Measurements from ENCODE around the gene MEAK7.

The MEAK7 gene

GRCh38 chr16:84463221-84463620 is 41.2 kb downstream of the MEAK7 start:
- DNase-seq: no peak

- DNase-seq: no peak
Observed at GRCh38 chr16:84462296-84463210, 41.9 kb downstream of the MEAK7 start.

- no peak for DNase-seq
Observed at GRCh38 chr16:84461413-84462295, 42.8 kb downstream of the MEAK7 start.

GRCh38 chr16:84461029-84461412 is 43.4 kb downstream of the MEAK7 start:
- no peak for DNase-seq

GRCh38 chr16:84460406-84461028 is 43.9 kb downstream of the MEAK7 start:
- DNase-seq: no peak

GRCh38 chr16:84459941-84460405 is 44.5 kb downstream of the MEAK7 start:
- DNase-seq: no peak

GRCh38 chr16:84459533-84459894 is 44.9 kb downstream of the MEAK7 start:
- DNase-seq: no peak

GRCh38 chr16:84458606-84459532 is 45.6 kb downstream of the MEAK7 start:
- no peak for DNase-seq

GRCh38 chr16:84455031-84455430 is 49.4 kb downstream of the MEAK7 start:
- no peak for DNase-seq

Measured in SHP77 (cell line).